Right atrium auricular region (tissue), 2 donors: Measurements from ENCODE around the gene THBS4. TPM values are rescaled to one million over a fixed set of nuclear protein-coding genes. Genes with fewer than 3 reads are reported as not detected.

Experiments used
- DNase-seq: peaks from one replicate; pipeline ENCODE4 v3.0.0-alpha.2; 2019; ENCODE audit warnings: low spot score
- H3K27ac ChIP-seq, 2 donors: fragments of 200-600 bp; sonication (generic); 1 replicate in 1 of 2; 2 replicates in 1 of 2; pipeline ENCODE4 v1.5.1; 2016 to 2019
- H3K27me3 ChIP-seq, 2 donors: fragments of 200-600 bp; sonication (generic); one replicate each; pipeline versions ENCODE4 v1.5.1 to v1.6.0; 2017 to 2019
- H3K36me3 ChIP-seq: fragments of 200-600 bp; sonication (generic); one replicate; pipeline ENCODE4 v1.5.1; 2016
- H3K4me1 ChIP-seq, 2 donors: fragments of 200-600 bp; sonication (generic); one replicate each; pipeline versions ENCODE4 v1.5.1 to v1.6.0; 2017 to 2019
- H3K4me3 ChIP-seq, 2 donors: fragments of 200-600 bp; sonication (generic); 1 replicate in 1 of 2; 2 replicates in 1 of 2; pipeline ENCODE4 v1.5.1; 2017 to 2019; ENCODE audit warnings: mild to moderate bottlenecking in 1 of 2, moderate library complexity in 1 of 2
- H3K9me3 ChIP-seq, 2 donors: fragments of 200-600 bp; sonication (generic); one replicate each; pipeline ENCODE4 v1.5.1; 2019
- total RNA-seq, 2 donors: library from RNA; depleted of rRNA; stranded (reverse); fragments of >200 nt; gene quantifications; one replicate each; pipeline ENCODE4 v1.1.0, GENCODE V29; 2016
- TF ChIP-seq, protein P1 (sequence below), 2 donors: fragments of 200-600 bp; sonication (generic); IDR thresholded peaks; one replicate each; pipeline ENCODE4 v1.5.1; 2019; ENCODE audit warnings: antibody characterized with exemption in 2 of 2

The THBS4 gene
- total RNA-seq, 2 donors from 2014 or later = 8.5 to 91.5 TPM

- no peaks in the 10 kb centered on the region for H3K27me3 ChIP-seq
- H3K36me3 ChIP-seq = no peaks in the 10 kb centered on the region
- no peak overlapping the region for H3K4me3 ChIP-seq
- H3K4me1 ChIP-seq = no peaks in the 10 kb centered on the region
- no peaks in the 10 kb centered on the region for H3K9me3 ChIP-seq
- no peak for DNase-seq
- H3K27ac ChIP-seq = no peak overlapping the region
- TF ChIP-seq, protein P1, sequence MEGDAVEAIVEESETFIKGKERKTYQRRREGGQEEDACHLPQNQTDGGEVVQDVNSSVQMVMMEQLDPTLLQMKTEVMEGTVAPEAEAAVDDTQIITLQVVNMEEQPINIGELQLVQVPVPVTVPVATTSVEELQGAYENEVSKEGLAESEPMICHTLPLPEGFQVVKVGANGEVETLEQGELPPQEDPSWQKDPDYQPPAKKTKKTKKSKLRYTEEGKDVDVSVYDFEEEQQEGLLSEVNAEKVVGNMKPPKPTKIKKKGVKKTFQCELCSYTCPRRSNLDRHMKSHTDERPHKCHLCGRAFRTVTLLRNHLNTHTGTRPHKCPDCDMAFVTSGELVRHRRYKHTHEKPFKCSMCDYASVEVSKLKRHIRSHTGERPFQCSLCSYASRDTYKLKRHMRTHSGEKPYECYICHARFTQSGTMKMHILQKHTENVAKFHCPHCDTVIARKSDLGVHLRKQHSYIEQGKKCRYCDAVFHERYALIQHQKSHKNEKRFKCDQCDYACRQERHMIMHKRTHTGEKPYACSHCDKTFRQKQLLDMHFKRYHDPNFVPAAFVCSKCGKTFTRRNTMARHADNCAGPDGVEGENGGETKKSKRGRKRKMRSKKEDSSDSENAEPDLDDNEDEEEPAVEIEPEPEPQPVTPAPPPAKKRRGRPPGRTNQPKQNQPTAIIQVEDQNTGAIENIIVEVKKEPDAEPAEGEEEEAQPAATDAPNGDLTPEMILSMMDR (IDR thresholded peaks at IDR 0.05) = no peak
Observed at GRCh38 chr5:80052464-80052863, 17.3 kb downstream of the THBS4 start.

DNA sequence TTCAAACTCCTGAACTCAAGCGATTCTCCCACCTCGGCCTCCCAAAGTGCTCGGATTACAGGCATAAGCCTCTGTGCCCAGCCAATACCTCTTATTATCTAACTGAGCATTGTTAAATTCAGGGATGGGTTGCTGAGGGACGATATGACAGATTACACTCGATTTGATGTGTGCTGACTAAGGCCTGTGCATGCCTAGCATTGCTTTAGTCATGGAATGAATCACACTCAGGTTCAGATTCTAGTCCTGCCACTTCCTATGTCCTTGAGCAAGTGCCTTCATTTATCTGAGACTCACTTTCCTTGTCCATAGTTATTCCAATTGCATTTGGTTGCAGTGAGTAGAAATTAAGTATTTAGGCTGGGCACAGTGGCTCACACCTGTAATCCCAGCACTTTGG, 19.5 kb downstream of the THBS4 start:
- H3K4me3 ChIP-seq = no peak overlapping the region
- no peaks in the 10 kb centered on the region for H3K4me1 ChIP-seq
- DNase-seq = no peak
- H3K36me3 ChIP-seq = no peaks in the 10 kb centered on the region
- TF ChIP-seq, protein P1 (IDR thresholded peaks at IDR 0.05) = no peak
- no peaks in the 10 kb centered on the region for H3K27me3 ChIP-seq
- H3K9me3 ChIP-seq = no peaks in the 10 kb centered on the region
- H3K27ac ChIP-seq = no peak overlapping the region

GRCh38 chr5:80055491-80056170, 20.5 kb downstream of the THBS4 start:
- TF ChIP-seq, protein P1 (IDR thresholded peaks at IDR 0.05) = no peak
- Histone ChIP-seq H3K9me3 (no peaks in the 10 kb centered on the region), H3K4me1 (no peaks in the 10 kb centered on the region), H3K27me3 (no peaks in the 10 kb centered on the region), H3K4me3 (no peak overlapping the region), H3K27ac (no peak overlapping the region), H3K36me3 (no peaks in the 10 kb centered on the region)
- DNase-seq = peak; percentile 11

DNA sequence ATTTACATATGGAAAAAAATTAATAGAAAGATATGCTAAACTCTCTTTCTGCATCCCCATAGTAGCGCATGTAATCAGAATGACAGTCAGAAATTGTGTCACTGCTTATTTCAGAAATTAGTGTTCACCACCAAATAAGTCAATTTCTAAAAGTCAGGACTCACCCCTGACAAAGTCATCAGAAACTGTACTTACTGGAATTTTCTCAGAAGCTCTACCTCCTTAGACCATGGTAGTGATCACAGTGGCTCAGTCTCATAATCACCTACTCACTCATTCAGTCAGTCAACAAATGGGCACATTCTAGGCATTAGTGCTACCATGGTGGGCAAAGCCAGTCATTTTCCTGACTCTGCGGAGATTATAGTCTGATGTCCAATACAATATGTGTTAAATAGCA, 22.0 kb downstream of the THBS4 start:
- TF ChIP-seq, protein P1 (IDR thresholded peaks at IDR 0.05) = no peak
- no peaks in the 10 kb centered on the region for H3K27me3 ChIP-seq
- H3K9me3 ChIP-seq = no peaks in the 10 kb centered on the region
- no peak overlapping the region for H3K4me3 ChIP-seq
- no peak for DNase-seq
- no peak overlapping the region for H3K27ac ChIP-seq
- H3K4me1 ChIP-seq = no peaks in the 10 kb centered on the region
- H3K36me3 ChIP-seq = no peaks in the 10 kb centered on the region

GRCh38 chr5:80057921-80058320, 22.8 kb downstream of the THBS4 start:
- no peaks in the 10 kb centered on the region for H3K9me3 ChIP-seq
- no peaks in the 10 kb centered on the region for H3K27me3 ChIP-seq
- no peak overlapping the region for H3K4me3 ChIP-seq
- DNase-seq = peak; percentile 44
- TF ChIP-seq, protein P1 (IDR thresholded peaks at IDR 0.05) = no peak
- H3K4me1 ChIP-seq = no peaks in the 10 kb centered on the region
- H3K36me3 ChIP-seq = no peaks in the 10 kb centered on the region
- H3K27ac ChIP-seq = no peak overlapping the region
